MM.1S (cell line): ENCODE measurements around the gene DCBLD1.
A peak's percentile ranks its signal among the peaks of the same experiment; 100 is the strongest.

Source experiments
- DNase-seq: peaks from one replicate; pipeline ENCODE4 v3.0.0-alpha.2; 2015
- H2AFZ ChIP-seq: fragments of 300-600 bp; sonication (generic); 2 replicates; pipeline ENCODE4 v1.6.0; 2016; ENCODE audit warnings: antibody characterized with exemption, low read length
- H3F3A ChIP-seq: fragments of 300-600 bp; sonication (generic); 2 replicates; pipeline ENCODE4 v1.6.1; 2016; ENCODE audit warnings: mild to moderate bottlenecking, antibody characterized with exemption, low read length, moderate library complexity, mixed read lengths; ENCODE audit not compliant: insufficient read depth
- H3K27ac ChIP-seq: fragments of 300-600 bp; sonication (generic); 2 replicates; pipeline ENCODE4 v1.5.1; 2016; ENCODE audit warnings: mild to moderate bottlenecking, low read length
- H3K27me3 ChIP-seq: fragments of 300-600 bp; sonication (generic); replicated peaks from 2 replicates; pipeline ENCODE4 v1.6.0; 2016; ENCODE audit warnings: low read length; ENCODE audit not compliant: insufficient read depth
- H3K36me3 ChIP-seq: fragments of 300-600 bp; sonication (generic); replicated peaks from 2 replicates; pipeline ENCODE4 v1.6.1; 2016; ENCODE audit warnings: mild to moderate bottlenecking, low read length, mixed read lengths; ENCODE audit not compliant: insufficient read depth
- H3K4me1 ChIP-seq: fragments of 300-600 bp; sonication (generic); 2 replicates; pipeline ENCODE4 v1.6.1; 2016; ENCODE audit warnings: low read length, mixed read lengths
- H3K4me2 ChIP-seq: fragments of 300-600 bp; sonication (generic); 2 replicates; pipeline ENCODE4 v1.6.0; 2016; ENCODE audit warnings: low read depth, low read length
- H3K4me3 ChIP-seq: fragments of 300-600 bp; sonication (generic); 2 replicates; pipeline ENCODE4 v1.5.1; 2016; ENCODE audit warnings: low read length, mixed read lengths
- H3K79me2 ChIP-seq: fragments of 300-600 bp; sonication (generic); 2 replicates; pipeline ENCODE4 v1.6.1; 2016; ENCODE audit warnings: mixed run types, low read length, mixed read lengths
- H3K9ac ChIP-seq: fragments of 300-600 bp; sonication (generic); 2 replicates; pipeline ENCODE4 v1.6.1; 2016; ENCODE audit warnings: low read length, mixed read lengths
- H3K9me2 ChIP-seq: fragments of 300-600 bp; sonication (generic); replicated peaks from 2 replicates; pipeline ENCODE4 v1.6.1; 2016; ENCODE audit warnings: mild to moderate bottlenecking, low read length, mixed read lengths; ENCODE audit not compliant: insufficient read depth
- H3K9me3 ChIP-seq: fragments of 300-600 bp; sonication (generic); replicated peaks from 2 replicates; pipeline ENCODE4 v1.6.1; 2016; ENCODE audit warnings: mild to moderate bottlenecking, low read length, mixed read lengths; ENCODE audit not compliant: insufficient read depth
- H4K20me1 ChIP-seq: fragments of 300-600 bp; sonication (generic); 2 replicates; pipeline ENCODE4 v1.6.1; 2016; ENCODE audit warnings: mild to moderate bottlenecking, low read length, moderate library complexity, mixed read lengths; ENCODE audit not compliant: insufficient read depth
- CTCF ChIP-seq: fragments of 300-600 bp; sonication (generic); IDR thresholded peaks from 2 replicates; pipeline ENCODE4 v1.5.1; 2016; ENCODE audit warnings: antibody characterized with exemption, low read length, mixed read lengths
- EZH2 ChIP-seq: fragments of 300-600 bp; sonication (generic); optimal IDR thresholded peaks from 2 replicates; pipeline ENCODE3; 2017; ENCODE audit warnings: low read depth, mild to moderate bottlenecking, antibody characterized with exemption, low read length, mixed read lengths
- EZH2phosphoT487 ChIP-seq: fragments of 300-600 bp; sonication (generic); IDR thresholded peaks from 2 replicates; pipeline ENCODE4 v1.6.1; 2018; ENCODE audit warnings: antibody characterized with exemption, low read length

Gene DCBLD1

GRCh38 chr6:117483004-117483644, 650 bp downstream of the DCBLD1 start:
- Histone ChIP-seq H3K9me3 (no peaks in the 10 kb centered on the region), H3K9ac (peak overlapping the region; percentile 94), H3F3A (peaks cover 44% of the 10 kb centered on the region), H3K4me3 (peak overlapping the region; percentile 97), H3K79me2 (peaks cover 45% of the 10 kb centered on the region), H3K4me2 (peak overlapping the region; percentile 75), H2AFZ (peak overlapping the region; percentile 91), H4K20me1 (no peaks in the 10 kb centered on the region), H3K4me1 (peaks cover 29% of the 10 kb centered on the region), H3K36me3 (no peaks in the 10 kb centered on the region), H3K27ac (peak overlapping the region; percentile 89), H3K27me3 (no peaks in the 10 kb centered on the region), H3K9me2 (no peaks in the 10 kb centered on the region)
- peak; percentile 61 for DNase-seq
- TF ChIP-seq EZH2phosphoT487 (no peak), EZH2 (no peak), CTCF (no peak)

GRCh38 chr6:117483645-117484016, 1.2 kb downstream of the DCBLD1 start:
- Histone ChIP-seq H3K27ac (peak overlapping the region; percentile 89), H3F3A (peaks cover 39% of the 10 kb centered on the region), H3K79me2 (peaks cover 50% of the 10 kb centered on the region), H3K4me2 (peak overlapping the region; percentile 75), H2AFZ (peak overlapping the region; percentile 91), H4K20me1 (no peaks in the 10 kb centered on the region), H3K9me3 (no peaks in the 10 kb centered on the region), H3K9ac (peak overlapping the region; percentile 94), H3K9me2 (no peaks in the 10 kb centered on the region), H3K4me3 (peak overlapping the region; percentile 97), H3K27me3 (no peaks in the 10 kb centered on the region), H3K36me3 (no peaks in the 10 kb centered on the region), H3K4me1 (peaks cover 25% of the 10 kb centered on the region)
- TF ChIP-seq EZH2 (no peak), EZH2phosphoT487 (no peak), CTCF (no peak)
- peak; percentile 49 for DNase-seq

GRCh38 chr6:117484052-117484646, 1.7 kb downstream of the DCBLD1 start:
- Histone ChIP-seq H2AFZ (peak overlapping the region; percentile 91; the same call in 1 of the 2 replicates), H3K27ac (peak overlapping the region; percentile 89; the same call in 1 of the 2 replicates)

More at GRCh38 chr6:117484052-117484646, 1.7 kb downstream of the DCBLD1 start:
- no peak for DNase-seq
- Histone ChIP-seq H3K79me2 (peaks cover 55% of the 10 kb centered on the region), H3K4me2 (peak overlapping the region; percentile 75), H3K4me3 (peak overlapping the region; percentile 97), H3K27me3 (no peaks in the 10 kb centered on the region), H3F3A (peaks cover 36% of the 10 kb centered on the region), H3K9me3 (no peaks in the 10 kb centered on the region), H4K20me1 (no peaks in the 10 kb centered on the region), H3K4me1 (peaks cover 21% of the 10 kb centered on the region), H3K36me3 (no peaks in the 10 kb centered on the region), H3K9me2 (no peaks in the 10 kb centered on the region), H3K9ac (peak overlapping the region; percentile 94)
- TF ChIP-seq EZH2 (no peak), EZH2phosphoT487 (no peak), CTCF (no peak)
